ENCODE results near the gene UBAC2. TPM values are rescaled to one million over a fixed set of nuclear protein-coding genes. Genes with fewer than 3 reads are reported as not detected.

UBAC2 gene
- total and polyA plus RNA-seq, 7 donors = 31.8 to 73.9 (median 47.6) TPM

GRCh38 chr13:99294958-99295357, 94.3 kb downstream of the UBAC2 start:
- no peaks in the 10 kb centered on the region for H3K27me3 ChIP-seq
- H3K9me3 ChIP-seq = no peaks in the 10 kb centered on the region
- TF ChIP-seq EP300 (IDR thresholded peaks at IDR 0.05) = no peak
- no peak for TF ChIP-seq CTCF (IDR thresholded peaks at IDR 0.05)
- 67 to 80% methylated on average over 7 of the region's 7 CpGs for WGBS, 2 donors
- intact Hi-C loops (cut with DNase I) = no loop called here
- H3K36me3 ChIP-seq = peaks cover 0 to 30% (median 3%) of the 10 kb centered on the region in 4 donors
- H3K27ac ChIP-seq = peak overlapping the region in 1 of 4 donors; percentile 23
- peaks cover 0 to 18% (median 5%) of the 10 kb centered on the region in 4 donors for H3K4me1 ChIP-seq
- no peak overlapping the region for H3K4me3 ChIP-seq
- no peak for DNase-seq

- 85 to 91% methylated on average over 12 of the region's 12 CpGs for WGBS, 2 donors
Observed at GRCh38 chr13:99295488-99296252, 95.0 kb downstream of the UBAC2 start.

GRCh38 chr13:99296398-99296797, 95.7 kb downstream of the UBAC2 start:
- TF ChIP-seq POLR2A (IDR thresholded peaks at IDR 0.05) = no peak
- no peak for TF ChIP-seq CTCF (IDR thresholded peaks at IDR 0.05)
- TF ChIP-seq EP300 (IDR thresholded peaks at IDR 0.05) = no peak
- no peak for TF ChIP-seq POLR2AphosphoS5 (IDR thresholded peaks at IDR 0.05)
- H3K4me3 ChIP-seq = no peak overlapping the region
- DNase-seq = no peak
- no peaks in the 10 kb centered on the region for H3K9me3 ChIP-seq
- peaks cover 0 to 30% (median 3%) of the 10 kb centered on the region in 4 donors for H3K36me3 ChIP-seq
- peaks cover 0 to 29% (median 9%) of the 10 kb centered on the region in 4 donors for H3K4me1 ChIP-seq
- 53 to 83% methylated on average over 4 of the region's 4 CpGs for WGBS, 2 donors
- no peaks in the 10 kb centered on the region for H3K27me3 ChIP-seq
- peak overlapping the region in 2 of 4 donors; percentile 17 to 18 for H3K27ac ChIP-seq
- intact Hi-C loops (cut with DNase I) = no loop called here

More at GRCh38 chr13:99295488-99296252, 95.0 kb downstream of the UBAC2 start:
- intact Hi-C loops (cut with DNase I) = no loop called here
- H3K27ac ChIP-seq = peak overlapping the region in 1 of 4 donors; percentile 23
- no peak for TF ChIP-seq EP300 (IDR thresholded peaks at IDR 0.05)
- TF ChIP-seq POLR2AphosphoS5 (IDR thresholded peaks at IDR 0.05) = no peak
- no peak for TF ChIP-seq CTCF (IDR thresholded peaks at IDR 0.05)
- TF ChIP-seq POLR2A (IDR thresholded peaks at IDR 0.05) = no peak
- no peaks in the 10 kb centered on the region for H3K9me3 ChIP-seq
- no peak overlapping the region for H3K4me3 ChIP-seq
- no peaks in the 10 kb centered on the region for H3K27me3 ChIP-seq
- H3K36me3 ChIP-seq = peaks cover 0 to 30% (median 3%) of the 10 kb centered on the region in 4 donors
- DNase-seq = no peak
- H3K4me1 ChIP-seq = peaks cover 0 to 22% (median 9%) of the 10 kb centered on the region in 4 donors

GRCh38 chr13:99297331-99297730, 96.7 kb downstream of the UBAC2 start:
- Histone ChIP-seq H3K27me3 (no peaks in the 10 kb centered on the region), H3K4me1 (peaks cover 0 to 32% (median 9%) of the 10 kb centered on the region in 4 donors), H3K9me3 (no peaks in the 10 kb centered on the region), H3K36me3 (peaks cover 0 to 30% (median 3%) of the 10 kb centered on the region in 4 donors), H3K27ac (peak overlapping the region in 3 of 4 donors; percentile 18 to 39 (median 26)), H3K4me3 (no peak overlapping the region)
- no peak for DNase-seq
- TF ChIP-seq POLR2A (IDR thresholded peaks at IDR 0.05) (no peak), POLR2AphosphoS5 (IDR thresholded peaks at IDR 0.05) (no peak), EP300 (IDR thresholded peaks at IDR 0.05) (no peak), CTCF (IDR thresholded peaks at IDR 0.05) (no peak)
- intact Hi-C loops (cut with DNase I) = no loop called here

All from sigmoid colon (tissue), 7 donors.